Choroid plexus epithelial cell (primary cell): Measurements from ENCODE around the gene OR2T10.
"Not testable (repeated sequence)": the region's sequence is repeated elsewhere in the genome, so short reads cannot be mapped to it uniquely, and the experiment has no call there.

Experiments
- DNase-seq: peaks from one replicate; pipeline ENCODE4 v3.0.0-alpha.2; 2010; ENCODE audit warnings: low read depth
- H3K4me3 ChIP-seq: 2 replicates; pipeline ENCODE4 v1.5.1; 2011; ENCODE audit warnings: low read depth, mild to moderate bottlenecking, control low read depth, low read length, moderate library complexity
- TF ChIP-seq, protein P1 (sequence below): conservative IDR thresholded peaks from 2 replicates; pipeline ENCODE4 v1.5.1; 2011; ENCODE audit warnings: low read depth, mild to moderate bottlenecking, control low read depth, inconsistent platforms, low read length, moderate library complexity

The OR2T10 gene

DNA sequence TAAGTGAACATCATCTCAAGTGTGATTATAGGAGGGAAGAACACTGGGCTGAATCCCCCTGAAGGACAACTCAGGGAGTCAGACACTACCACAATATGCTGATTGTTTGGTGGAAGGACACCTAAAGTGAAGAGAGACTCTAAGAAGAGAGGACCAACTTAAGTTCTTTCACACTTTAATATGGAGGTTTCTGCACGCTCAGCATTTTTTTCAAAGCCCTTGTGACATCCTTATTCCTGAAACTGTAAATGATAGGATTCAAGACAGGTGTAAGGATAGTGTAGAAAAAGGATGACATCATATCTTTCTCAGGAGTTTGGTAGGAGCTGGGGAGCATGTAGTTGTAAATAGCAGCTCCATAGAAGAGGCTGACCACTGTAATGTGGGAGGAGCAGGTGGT is 4.8 kb downstream of the OR2T10 start:
- no peak overlapping the region for H3K4me3 ChIP-seq
- no peak for DNase-seq
- TF ChIP-seq, protein P1, sequence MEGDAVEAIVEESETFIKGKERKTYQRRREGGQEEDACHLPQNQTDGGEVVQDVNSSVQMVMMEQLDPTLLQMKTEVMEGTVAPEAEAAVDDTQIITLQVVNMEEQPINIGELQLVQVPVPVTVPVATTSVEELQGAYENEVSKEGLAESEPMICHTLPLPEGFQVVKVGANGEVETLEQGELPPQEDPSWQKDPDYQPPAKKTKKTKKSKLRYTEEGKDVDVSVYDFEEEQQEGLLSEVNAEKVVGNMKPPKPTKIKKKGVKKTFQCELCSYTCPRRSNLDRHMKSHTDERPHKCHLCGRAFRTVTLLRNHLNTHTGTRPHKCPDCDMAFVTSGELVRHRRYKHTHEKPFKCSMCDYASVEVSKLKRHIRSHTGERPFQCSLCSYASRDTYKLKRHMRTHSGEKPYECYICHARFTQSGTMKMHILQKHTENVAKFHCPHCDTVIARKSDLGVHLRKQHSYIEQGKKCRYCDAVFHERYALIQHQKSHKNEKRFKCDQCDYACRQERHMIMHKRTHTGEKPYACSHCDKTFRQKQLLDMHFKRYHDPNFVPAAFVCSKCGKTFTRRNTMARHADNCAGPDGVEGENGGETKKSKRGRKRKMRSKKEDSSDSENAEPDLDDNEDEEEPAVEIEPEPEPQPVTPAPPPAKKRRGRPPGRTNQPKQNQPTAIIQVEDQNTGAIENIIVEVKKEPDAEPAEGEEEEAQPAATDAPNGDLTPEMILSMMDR, result no peak

DNA sequence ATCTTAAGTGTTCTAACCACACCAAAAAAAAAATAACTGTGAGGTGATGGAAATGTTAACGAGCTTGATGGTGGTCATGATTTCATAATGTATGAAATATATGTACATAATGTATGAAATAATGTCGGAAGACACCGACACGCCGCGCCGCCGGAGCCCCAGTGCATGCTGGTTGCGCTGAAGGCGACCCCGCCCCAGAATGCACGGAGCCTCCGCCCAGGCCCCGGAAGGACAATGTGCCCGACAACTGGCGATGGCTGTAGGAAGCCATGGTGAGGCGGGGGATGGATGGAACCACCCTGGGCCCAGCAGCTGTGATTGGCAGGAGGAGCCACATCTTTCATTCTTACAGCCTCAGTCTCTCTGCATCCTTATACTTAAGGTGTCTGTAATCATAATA is 7.4 kb downstream of the OR2T10 start:
- H3K4me3 ChIP-seq, result no peak overlapping the region
- TF ChIP-seq, protein P1, result no peak
- DNase-seq, result no peak

DNA sequence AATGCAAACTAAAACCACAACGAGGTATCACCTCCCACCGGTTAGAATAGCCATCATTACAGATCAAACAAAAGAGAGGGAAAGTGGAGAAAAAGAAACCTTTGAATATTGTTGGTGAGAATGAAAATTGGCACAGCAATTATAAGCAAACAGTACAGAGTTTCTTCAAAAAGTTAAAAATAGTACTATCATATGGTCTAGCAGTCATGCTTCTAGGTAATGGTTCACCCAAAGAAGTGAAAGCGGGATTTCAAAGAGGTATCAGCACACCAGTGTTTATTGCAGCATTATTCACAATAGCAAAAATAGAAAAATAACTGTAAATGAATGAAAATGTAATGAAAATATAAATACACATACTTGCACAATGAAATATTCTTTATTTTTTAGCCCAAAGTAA is 8.2 kb downstream of the OR2T10 start:
- no peak overlapping the region for H3K4me3 ChIP-seq
- no peak for DNase-seq
- TF ChIP-seq, protein P1, result no peak

DNA sequence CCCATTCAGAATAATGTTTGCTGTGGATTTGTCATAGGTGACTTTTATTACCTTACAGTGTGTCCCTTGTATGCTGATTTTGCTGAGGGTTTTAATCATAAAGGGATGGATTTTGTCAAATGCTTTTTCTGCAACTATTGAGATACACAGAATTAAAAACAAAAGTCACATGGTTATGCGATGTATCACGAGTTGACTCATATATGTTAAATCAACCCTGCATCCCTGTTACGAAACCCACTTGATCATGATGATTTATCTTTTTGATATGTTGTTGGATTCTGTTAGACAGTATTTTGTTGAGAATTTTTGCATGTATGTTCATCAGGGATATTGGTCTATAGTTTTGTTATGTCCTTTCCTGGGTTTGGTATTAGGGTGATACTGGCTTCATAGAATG is 12.2 kb downstream of the OR2T10 start:
- no peak for DNase-seq
- TF ChIP-seq, protein P1, result no peak
- H3K4me3 ChIP-seq, result no peak overlapping the region

DNA sequence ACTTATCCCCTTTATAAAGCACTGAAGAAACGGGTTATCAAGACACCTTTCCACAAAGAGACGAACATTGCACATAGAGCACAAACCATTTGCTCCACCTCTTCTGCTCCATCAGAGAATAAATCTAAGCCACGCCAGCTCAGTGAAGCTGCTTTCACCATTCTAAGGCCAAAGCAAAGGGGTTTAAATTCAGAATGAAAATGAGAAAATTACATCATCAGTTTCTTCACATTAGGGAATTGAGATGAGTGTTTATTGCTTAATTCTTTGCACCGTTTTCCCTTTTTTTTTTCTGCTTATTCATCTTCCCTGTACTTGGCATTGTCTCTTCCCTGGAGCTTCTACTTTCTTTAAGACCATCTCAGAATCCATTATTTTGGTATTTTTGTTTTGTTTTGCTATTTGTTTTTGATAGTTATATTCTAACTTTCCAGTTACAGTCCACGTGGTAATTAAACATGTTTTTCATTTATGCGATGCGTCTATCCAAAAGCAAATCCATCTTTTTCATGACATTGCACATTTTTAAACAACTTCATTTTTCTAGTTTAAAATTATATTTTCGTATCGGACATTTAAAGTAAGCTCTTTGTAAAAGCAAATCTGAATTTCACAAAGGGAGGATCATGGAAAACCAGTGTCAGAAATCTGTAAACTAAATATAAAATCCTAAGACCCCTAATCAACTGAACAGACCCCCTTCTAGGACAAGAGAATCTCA is 21.1 kb downstream of the OR2T10 start:
- TF ChIP-seq, protein P1, result no peak
- DNase-seq, result no peak
- no peak overlapping the region for H3K4me3 ChIP-seq

DNA sequence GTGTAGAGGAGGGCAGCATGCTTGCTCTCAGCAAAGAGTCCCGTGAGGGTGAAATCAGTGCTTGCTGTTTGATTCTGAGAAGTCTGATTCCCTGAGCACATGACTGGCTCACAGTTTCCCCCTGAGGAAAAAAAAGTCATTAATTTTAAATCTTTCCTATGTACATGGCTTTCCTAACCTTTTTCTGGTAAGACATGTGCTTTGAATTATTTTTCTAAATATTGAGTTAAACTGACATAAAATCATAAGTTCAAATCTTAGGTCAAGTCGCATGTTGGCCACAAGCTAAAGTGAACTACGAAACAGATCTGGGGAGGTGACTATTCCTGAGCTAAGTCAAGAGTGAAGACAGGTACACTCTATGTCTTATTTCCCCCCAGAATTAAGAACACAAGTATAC is 22.8 kb downstream of the OR2T10 start, which contains the start of gene OR2T34:
Gene OR2T34, minus strand, starts transcription at position 101 of the 400 bp plus-strand sequence. Its CDS starts 0 bp downstream, at position 101.
- DNase-seq, H3K4me3 ChIP-seq: not testable (repeated sequence)

DNA sequence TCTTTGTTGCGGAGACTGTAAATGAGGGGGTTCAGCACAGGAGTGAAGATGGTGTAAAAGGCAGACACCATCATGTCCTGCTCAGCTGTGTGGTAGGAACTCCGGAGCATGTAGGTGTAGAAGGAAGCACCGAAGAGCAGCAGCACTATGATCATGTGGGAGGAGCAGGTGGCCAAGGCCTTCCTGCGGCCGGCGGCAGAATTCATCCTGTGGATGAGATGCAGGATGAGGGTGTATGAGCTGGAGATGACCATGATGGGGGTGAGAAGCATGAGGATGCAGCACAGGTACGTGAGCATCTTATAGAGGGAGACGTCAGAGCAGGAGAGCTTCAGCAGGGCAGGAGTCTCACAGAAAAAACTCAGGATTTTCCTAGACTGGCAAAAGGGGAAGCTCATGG is 23.6 kb downstream of the OR2T10 start:
- DNase-seq, H3K4me3 ChIP-seq: not testable (repeated sequence)

DNA sequence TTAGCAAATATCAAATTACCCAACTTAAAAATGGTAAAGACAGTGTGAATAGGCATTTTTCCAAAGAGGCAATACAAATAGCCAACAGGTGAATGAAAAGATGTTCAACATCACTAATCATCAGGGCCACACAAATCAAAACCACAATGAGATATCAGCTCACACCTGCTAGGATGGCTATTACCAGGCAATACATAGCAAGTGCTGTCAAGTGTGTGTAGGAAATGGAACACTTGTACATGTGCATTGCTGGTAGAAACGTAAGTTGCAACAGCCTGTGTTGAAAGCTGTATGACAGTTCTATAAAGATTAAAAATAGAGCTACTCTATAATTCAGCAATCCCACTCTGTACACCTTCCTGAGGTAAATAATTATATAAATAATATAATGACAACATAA is 25.5 kb downstream of the OR2T10 start:
- not testable (repeated sequence) for DNase-seq, H3K4me3 ChIP-seq

DNA sequence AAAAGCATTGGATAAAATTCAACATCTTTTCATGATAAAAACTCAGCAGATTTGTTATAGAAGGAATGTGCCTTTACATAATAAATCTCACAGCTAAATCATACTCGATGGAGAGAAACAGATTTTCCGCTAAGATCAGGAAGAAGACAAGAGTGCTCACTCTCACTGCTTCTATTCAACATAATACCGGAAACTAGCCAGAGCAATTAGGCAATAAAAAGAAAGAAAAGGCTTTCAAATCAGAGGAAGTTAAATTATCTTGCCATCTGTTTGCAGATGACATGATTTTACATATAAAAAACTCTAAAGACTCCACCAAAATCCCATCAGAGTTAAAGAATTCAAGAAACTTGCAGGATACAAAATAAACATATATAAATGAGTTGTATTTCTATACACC is 26.7 kb downstream of the OR2T10 start:
- not testable (repeated sequence) for H3K4me3 ChIP-seq, DNase-seq

DNA sequence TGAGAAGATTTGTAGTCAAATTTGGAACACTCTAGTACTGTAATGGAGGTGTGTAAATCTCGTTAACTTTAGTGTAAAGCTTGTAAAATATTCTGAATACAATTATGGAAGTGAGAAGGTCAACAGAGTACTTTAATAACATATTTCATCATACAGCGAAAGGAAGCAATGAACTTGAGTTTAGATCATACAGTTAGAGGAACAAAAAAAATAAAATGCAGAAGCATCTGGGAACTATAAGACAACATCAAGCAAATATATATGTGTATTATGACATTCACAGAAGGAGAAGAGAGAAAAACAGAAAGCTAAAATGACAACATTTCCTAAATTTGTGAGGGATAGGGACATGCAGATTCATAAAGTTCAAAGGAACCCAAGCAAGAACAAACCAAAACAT is 28.5 kb downstream of the OR2T10 start:
- DNase-seq, H3K4me3 ChIP-seq: not testable (repeated sequence)

DNA sequence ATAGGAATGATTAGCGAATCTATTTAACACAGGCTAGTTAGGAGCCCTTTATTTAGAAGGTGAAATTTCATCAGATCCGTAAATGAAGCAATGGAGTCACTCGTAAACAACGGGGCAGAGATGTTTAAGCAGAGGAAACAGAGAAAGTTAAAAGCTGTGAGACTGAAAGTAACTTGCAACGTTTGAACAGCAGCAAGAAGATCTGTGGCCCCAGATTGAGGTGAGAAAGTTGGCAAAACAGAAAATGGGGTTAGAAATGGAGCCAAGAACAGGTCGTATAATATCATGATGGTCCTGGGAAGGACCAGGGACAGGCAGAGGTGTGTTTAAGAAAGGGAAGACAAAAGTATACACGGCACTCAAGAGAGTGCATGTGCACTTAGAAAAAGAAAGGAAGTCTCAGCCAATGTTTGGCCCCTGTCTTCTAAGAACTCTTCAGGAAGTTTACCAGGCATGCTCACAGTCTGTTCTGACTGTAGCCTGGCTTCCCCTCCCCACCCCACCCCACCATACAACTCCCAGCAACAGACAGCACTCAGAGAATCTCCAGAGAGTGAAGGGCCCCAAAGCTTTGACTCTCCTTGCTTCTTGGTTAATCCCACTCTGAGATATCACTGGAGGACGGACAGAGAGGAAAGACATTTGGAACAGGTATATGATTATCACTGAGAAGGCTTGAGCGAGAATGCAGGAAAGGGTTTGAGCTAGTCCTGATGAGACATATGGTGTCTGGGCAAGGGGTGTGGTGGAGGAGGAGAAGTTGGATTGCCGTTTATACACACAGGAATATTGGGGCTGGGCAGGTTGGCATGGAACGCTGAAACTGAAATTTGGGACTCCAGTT is 31.7 kb downstream of the OR2T10 start:
- not testable (repeated sequence) for DNase-seq, H3K4me3 ChIP-seq

DNA sequence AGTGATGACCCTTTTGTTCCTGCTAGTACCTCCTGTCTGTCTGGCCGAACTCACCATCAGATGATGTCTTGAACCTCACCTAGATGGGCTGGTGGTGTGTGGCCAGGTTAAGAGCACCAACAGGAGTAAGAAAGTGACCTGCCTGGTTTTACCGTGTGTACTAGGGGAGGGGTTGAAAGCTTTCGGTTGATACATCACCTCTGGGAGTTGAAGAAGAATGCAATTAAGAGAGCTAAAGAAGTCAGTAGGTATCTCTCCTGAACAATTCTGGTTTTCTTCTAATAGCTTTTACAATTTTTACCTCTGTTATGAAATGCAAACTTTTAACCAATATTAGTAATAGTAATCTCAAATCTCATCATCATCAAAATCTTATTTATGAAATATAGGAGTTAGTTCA is 34.8 kb downstream of the OR2T10 start, which contains the start of gene OR2T29:
Gene OR2T29, minus strand, starts transcription at position 101 of the 400 bp plus-strand sequence. CDS start 3,281 bp downstream, outside the sequence.
- H3K4me3 ChIP-seq, DNase-seq: not testable (repeated sequence)

DNA sequence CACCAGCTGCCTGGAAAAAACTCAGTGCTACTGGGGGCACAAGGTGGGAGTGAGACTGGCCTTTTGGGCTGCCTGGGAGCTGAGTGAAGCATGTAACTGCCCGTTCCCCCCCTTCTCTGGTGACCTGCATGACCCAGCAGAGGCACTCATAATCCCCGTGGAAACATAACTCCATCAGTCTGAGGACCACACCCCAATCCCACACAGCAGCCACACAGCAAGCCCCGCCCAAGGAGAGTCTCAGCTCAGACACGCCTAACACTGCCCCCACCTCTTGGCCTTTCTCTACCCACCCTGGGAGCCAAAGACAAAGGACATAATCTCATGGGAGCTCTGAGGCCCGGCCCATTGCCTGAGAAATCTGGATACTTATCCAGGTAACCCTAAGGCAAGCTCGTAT is 46.5 kb downstream of the OR2T10 start:
- not testable (repeated sequence) for H3K4me3 ChIP-seq, DNase-seq
